Right lobe of liver (tissue), 4 donors: ENCODE measurements around the gene MICU2.

Experiments used
- CTCF ChIP-seq, 4 donors: fragments of 200-600 bp in 3 of 4; fragments of 450-650 bp in 1 of 4; IDR thresholded peaks; one replicate each; pipeline versions ENCODE4 v1.5.1 to v1.8.0; 2016 to 2022; ENCODE audit warnings: antibody characterized with exemption in 4 of 4, mild to moderate bottlenecking in 2 of 4
- POLR2A ChIP-seq: fragments of 450-650 bp; IDR thresholded peaks from one replicate; pipeline ENCODE4 v1.6.1; 2017; ENCODE audit warnings: antibody characterized with exemption, mild to moderate bottlenecking
- donor health status: DM: no; HTN: no; CAD: no.
- donor health status: DM: no; HTN: no; CAD: no.
- donor health status: DM: no; HTN: yes; CAD: no.

GRCh38 chr13:21606796-21607195, 2.8 kb upstream of the MICU2 start:
- TF ChIP-seq CTCF (IDR thresholded peaks at IDR 0.05) (no peak), POLR2A (no peak)
